Ishikawa (cell line): Measurements from ENCODE around the gene CATSPER3.

Experiments
- CEBPB ChIP-seq: IDR thresholded peaks from 2 replicates; pipeline ENCODE4 v1.6.1; 2012
- CREB1 ChIP-seq: IDR thresholded peaks from 2 replicates; pipeline ENCODE4 v1.6.1; 2012; ENCODE audit warnings: low read depth
- EGR1 ChIP-seq: IDR thresholded peaks from 2 replicates; pipeline ENCODE4 v1.6.1; 2012
- EP300 ChIP-seq: IDR thresholded peaks from 2 replicates; pipeline ENCODE4 v1.6.1; 2012; ENCODE audit warnings: borderline replicate concordance
- FOXM1 ChIP-seq: IDR thresholded peaks from 2 replicates; pipeline ENCODE4 v1.6.1; 2012; ENCODE audit warnings: low read depth, borderline replicate concordance
- NFIC ChIP-seq: IDR thresholded peaks from 2 replicates; pipeline ENCODE4 v1.6.1; 2012
- RAD21 ChIP-seq: IDR thresholded peaks from 2 replicates; pipeline ENCODE4 v1.6.1; 2012; ENCODE audit warnings: low read depth
- REST ChIP-seq: IDR thresholded peaks from 2 replicates; pipeline ENCODE4 v1.6.1; 2012; ENCODE audit warnings: low read depth, mild to moderate bottlenecking
- TAF1 ChIP-seq: IDR thresholded peaks from 2 replicates; pipeline ENCODE4 v1.6.1; 2012; ENCODE audit warnings: low read depth, mild to moderate bottlenecking
- TCF12 ChIP-seq: IDR thresholded peaks from 2 replicates; pipeline ENCODE4 v1.6.1; 2012; ENCODE audit warnings: low read depth
- TEAD4 ChIP-seq: IDR thresholded peaks from 2 replicates; pipeline ENCODE4 v1.6.1; 2012
- YY1 ChIP-seq: IDR thresholded peaks from 2 replicates; pipeline ENCODE4 v1.6.1; 2012; ENCODE audit warnings: low read depth
- ZBTB7A ChIP-seq: IDR thresholded peaks from 2 replicates; pipeline ENCODE4 v1.6.1; 2012; ENCODE audit warnings: low read depth
- TF ChIP-seq, protein P1 (sequence below): IDR thresholded peaks from 2 replicates; pipeline ENCODE4 v1.6.1; 2012
- TF ChIP-seq, protein P2 (sequence below): IDR thresholded peaks from 2 replicates; pipeline ENCODE4 v1.6.1; 2012

CATSPER3 gene

GRCh38 chr5:134945041-134945440 is 22.7 kb upstream of the CATSPER3 start:
- TF ChIP-seq CEBPB (no peak), TCF12 (no peak), CREB1 (no peak), TAF1 (no peak), RAD21 (no peak), EGR1 (no peak), FOXM1 (no peak), NFIC (no peak), ZBTB7A (no peak), YY1 (no peak), EP300 (no peak), TEAD4 (no peak), REST (no peak)
- TF ChIP-seq, protein P1, sequence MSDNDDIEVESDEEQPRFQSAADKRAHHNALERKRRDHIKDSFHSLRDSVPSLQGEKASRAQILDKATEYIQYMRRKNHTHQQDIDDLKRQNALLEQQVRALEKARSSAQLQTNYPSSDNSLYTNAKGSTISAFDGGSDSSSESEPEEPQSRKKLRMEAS, result no peak
- TF ChIP-seq, protein P2, sequence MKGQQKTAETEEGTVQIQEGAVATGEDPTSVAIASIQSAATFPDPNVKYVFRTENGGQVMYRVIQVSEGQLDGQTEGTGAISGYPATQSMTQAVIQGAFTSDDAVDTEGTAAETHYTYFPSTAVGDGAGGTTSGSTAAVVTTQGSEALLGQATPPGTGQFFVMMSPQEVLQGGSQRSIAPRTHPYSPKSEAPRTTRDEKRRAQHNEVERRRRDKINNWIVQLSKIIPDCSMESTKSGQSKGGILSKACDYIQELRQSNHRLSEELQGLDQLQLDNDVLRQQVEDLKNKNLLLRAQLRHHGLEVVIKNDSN, result no peak

DNA sequence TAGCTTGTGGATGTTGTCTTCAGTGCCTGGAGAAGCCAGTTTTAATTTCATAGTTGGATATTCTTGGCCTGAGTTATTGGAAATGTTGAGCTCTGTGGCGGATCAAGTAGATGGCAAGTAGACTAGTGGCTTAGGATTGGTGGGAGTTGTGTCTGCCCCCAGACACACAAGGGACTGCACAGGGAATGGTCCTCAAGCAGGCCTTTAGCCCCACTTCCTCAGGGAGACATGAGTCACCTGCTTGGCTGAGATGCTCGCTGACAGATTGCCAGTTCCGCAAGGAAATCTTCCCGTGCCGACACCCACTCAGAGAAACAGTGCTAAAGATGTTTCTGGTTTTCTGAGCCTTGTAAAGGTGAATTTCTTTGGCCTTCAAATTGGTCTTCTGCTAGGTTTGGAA is 18.8 kb upstream of the CATSPER3 start:
- TF ChIP-seq NFIC, result no peak
- TF ChIP-seq, protein P1, result no peak

DNA sequence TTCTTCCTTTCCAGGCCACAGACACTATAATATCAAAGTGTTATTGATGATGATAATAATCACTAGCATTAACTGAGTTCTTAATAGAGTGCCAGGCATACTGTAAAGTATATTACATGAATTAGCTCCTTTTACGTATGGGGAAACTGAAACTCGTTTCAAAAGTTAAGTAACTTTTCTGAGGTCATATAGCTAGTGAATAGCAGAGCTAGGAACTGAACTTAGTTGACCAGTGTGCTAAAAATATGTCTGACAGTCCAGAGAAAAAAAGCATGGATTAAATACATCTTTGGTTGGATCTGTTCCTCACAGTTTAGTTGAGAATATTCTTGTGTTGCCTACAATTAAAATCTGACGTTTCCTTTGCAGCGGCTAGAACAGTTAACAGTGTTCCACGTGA is 18.4 kb upstream of the CATSPER3 start:
- TF ChIP-seq CREB1, result no peak
- TF ChIP-seq TAF1, result no peak
- TF ChIP-seq FOXM1, result no peak
- TF ChIP-seq ZBTB7A, result no peak
- TF ChIP-seq REST, result no peak
- TF ChIP-seq, protein P2, result no peak
- TF ChIP-seq TEAD4, result no peak
- TF ChIP-seq TCF12, result no peak
- no peak for TF ChIP-seq RAD21
- no peak for TF ChIP-seq YY1
- TF ChIP-seq NFIC, result no peak
- TF ChIP-seq CEBPB, result no peak
- TF ChIP-seq EGR1, result no peak
- TF ChIP-seq, protein P1, result no peak
- no peak for TF ChIP-seq EP300

DNA sequence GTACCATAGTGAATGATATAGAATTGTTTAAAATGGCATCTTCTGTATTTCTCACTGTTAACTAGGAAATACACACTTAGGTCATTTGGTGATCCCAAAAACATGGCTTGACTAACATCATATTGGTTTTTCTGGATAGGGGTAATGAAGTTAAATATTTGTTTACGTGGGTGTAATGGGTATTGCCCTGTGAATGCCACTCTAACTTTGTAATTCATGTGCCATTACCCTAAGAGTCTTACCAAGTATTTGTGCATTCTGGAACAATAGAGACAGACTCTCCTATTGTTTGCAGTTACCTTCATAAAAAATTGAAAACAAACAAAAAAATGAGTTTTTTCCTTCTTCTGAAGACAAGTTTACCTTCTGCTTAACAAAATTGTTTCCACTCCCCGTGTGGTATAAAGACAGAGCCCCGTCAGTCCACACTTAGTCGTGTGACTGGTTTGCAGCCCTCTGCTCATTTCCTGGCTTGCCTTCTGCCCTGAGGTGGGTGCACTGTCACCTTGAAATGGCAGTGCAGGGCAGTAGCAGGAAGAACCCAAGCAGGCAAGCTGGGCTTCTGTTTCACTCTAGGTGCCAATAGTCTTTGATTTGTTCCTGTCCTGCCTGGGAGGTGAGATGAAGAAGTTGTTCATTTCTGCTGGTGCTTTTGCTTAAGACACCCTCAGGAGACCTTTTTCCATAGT is 9.6 kb upstream of the CATSPER3 start:
- TF ChIP-seq REST (no peak), EGR1 (no peak), TCF12 (no peak), ZBTB7A (no peak), CEBPB (no peak)
- TF ChIP-seq, protein P1, result no peak
- TF ChIP-seq, protein P2, result no peak
